ENCODE data around the gene RFX4.

GRCh38 chr12:106655577-106655976 is 72.8 kb downstream of the RFX4 start:
- TF ChIP-seq, protein P1, sequence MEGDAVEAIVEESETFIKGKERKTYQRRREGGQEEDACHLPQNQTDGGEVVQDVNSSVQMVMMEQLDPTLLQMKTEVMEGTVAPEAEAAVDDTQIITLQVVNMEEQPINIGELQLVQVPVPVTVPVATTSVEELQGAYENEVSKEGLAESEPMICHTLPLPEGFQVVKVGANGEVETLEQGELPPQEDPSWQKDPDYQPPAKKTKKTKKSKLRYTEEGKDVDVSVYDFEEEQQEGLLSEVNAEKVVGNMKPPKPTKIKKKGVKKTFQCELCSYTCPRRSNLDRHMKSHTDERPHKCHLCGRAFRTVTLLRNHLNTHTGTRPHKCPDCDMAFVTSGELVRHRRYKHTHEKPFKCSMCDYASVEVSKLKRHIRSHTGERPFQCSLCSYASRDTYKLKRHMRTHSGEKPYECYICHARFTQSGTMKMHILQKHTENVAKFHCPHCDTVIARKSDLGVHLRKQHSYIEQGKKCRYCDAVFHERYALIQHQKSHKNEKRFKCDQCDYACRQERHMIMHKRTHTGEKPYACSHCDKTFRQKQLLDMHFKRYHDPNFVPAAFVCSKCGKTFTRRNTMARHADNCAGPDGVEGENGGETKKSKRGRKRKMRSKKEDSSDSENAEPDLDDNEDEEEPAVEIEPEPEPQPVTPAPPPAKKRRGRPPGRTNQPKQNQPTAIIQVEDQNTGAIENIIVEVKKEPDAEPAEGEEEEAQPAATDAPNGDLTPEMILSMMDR (conservative IDR thresholded peaks at IDR 0.05): no peak
- TF ChIP-seq ZFX (IDR thresholded peaks at IDR 0.05): no peak

Measured in C4-2B (cell line).